Stimulated activated CD8-positive, alpha-beta memory T cell treated with anti-CD3 and anti-CD28 coated beads, Interleukin-12 subunit alpha, Interleukin-12 subunit beta, amount 100 ng/mL, for 24 hours (primary cell): ENCODE data around the gene GATA3.

ENCODE experiments used
- DNase-seq: peaks from one replicate; pipeline ENCODE4 v3.0.0-alpha.2; 2020; ENCODE audit errors: extremely low read depth

Gene GATA3

GRCh38 chr10:8037941-8038894 lies 16.3 kb upstream of the GATA3 start:
- DNase-seq = no peak

GRCh38 chr10:8039321-8039881 lies 15.1 kb upstream of the GATA3 start:
- DNase-seq = no peak

- DNase-seq = no peak
These were observed 13.8 kb upstream of the GATA3 start for GRCh38 chr10:8040651-8041050.

- DNase-seq = no peak
These were observed 13.1 kb upstream of the GATA3 start for GRCh38 chr10:8041284-8041991.

GRCh38 chr10:8041992-8042720 lies 12.3 kb upstream of the GATA3 start:
- DNase-seq = no peak

DNA sequence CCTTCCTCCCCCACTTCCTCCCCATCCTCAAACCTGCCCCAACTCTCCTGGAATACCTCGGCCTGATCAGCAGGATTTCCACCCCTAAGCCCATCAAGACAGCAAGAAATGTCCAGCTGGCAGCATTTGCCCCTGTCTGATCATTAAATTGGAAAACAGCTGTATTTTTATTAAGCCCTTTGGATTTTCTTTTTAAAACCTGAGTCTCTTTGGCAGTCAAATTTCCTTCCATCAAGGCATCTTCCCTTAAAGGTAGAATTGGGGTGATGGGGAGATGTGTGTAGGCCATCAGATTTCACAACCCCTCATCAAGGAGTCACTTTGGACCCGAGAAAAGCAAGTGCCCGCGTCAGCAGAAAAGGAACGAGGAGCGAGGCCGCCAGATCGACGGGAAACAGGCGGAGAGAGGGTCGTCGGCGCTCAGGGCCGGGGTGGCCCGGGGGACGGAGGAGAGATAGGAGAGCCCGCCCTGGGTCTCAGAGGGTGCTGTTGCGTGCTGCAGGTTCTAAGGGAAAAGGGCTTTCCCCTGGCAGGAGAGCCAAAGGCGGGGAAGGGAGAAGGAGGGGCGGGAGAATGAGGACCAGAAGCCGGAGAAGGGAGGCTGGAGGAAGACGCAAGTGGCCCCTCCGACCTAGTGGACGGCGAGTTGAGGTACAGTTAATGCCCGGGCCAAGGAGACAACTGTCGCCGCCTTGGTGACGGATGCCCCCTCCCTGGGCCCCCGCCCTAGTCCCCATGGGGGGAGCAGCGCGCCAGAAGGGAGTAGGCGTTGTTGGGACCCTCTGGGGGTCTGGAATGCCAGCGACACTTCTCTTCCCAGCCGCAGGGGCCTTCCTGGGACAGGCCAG lies 11.5 kb upstream of the GATA3 start:
- DNase-seq = no peak

DNA sequence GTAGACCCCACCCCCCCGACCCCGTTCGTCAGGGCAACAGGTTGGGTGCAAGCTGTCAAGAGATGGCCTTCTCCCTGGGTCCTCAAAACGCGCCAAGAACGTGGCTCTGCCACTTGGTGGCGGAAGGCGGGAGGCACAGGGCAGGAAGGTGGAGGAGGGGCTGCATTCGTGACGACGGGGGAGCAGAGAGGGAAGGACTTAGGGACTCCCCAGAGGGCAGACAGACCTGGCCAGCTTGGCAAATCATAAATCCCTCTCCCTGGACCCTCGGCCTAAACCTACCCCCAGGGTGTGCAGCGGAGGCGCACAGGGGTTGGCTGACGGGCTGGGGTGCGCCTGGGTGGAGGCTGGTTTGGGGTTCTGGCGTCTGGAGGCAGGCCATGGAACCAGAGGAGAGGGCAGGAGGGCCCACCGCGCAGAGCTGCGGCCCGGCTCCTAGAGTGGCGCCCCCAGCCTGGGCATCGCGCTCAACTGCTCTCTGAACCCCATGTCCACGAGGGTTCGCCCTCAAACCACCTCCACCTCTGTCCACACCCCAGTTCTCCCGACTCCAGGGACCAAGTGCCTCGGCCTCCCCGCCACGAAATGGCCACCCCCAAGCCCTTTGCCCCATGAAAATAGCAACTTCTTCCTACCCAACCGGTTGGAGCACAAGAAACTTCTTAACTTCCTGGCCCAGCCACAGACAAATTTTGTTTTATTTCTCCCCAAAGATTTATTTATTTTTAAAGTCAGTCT lies 10.8 kb upstream of the GATA3 start:
- no peak for DNase-seq

DNA sequence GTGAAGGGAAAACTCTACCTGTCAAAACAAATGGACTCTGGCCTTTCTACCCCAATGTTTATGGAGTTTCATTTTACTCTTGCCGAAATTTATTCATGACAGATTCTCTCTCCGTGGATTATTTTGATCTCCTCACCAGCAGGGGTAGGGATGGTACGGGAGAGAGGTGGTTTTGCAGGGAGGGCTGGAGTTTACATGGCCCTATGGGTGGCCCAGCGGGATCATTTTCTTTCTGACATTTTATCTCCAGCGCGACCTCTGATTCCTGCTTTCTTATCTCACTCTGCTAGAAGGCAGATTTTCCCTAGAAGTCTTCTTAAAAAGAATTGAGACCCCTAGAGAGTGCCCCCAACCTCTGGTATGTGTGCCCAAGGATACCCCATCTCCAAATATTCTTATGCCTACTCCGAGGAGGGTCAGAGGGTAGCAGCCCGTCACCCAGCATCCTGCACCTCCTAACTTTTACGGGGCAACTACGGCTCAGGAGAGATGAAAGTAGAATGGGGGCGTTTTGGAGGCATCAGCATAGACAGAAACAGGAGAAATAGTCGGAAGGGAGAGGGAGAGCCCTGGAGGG lies 10.1 kb upstream of the GATA3 start:
- DNase-seq = no peak

DNA sequence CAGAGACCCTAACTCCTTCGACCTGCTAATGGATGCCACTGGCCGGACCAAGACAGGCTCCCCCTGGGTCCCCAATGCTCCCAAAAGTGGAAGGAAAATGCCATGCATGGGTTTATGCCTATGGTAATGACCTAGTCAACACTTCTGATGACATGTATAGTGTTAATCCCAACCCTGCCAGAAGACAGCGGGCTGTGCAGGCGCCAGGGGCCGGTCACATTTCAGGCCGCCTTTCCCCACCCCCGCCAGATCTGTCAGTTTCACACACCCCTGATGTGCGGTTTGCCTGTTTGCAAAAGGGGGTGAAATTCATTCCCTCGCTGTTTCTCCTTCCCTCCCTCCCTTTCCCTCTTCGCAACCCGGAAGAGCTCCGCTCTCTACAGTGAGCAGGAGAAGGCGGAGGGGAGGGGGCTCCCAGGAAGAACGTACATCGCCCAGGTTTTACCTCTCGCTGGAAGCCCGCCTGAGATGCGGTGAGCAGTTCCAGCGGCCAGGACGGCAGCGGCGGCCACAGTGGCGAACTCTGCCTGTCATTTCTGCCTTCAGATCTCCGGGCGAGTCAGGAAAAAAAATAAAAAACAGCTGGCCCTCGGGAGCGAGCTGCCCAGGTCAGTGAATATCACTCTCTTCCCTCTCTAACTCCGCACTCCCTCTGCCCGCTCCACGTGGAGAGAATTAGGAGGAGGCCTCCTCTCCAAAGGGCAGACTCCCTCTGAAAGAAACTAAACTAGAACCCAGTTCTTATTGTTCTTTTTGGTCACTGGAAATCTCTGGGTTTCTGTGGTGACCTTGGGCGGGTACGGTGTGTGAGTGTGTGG lies 9.4 kb upstream of the GATA3 start:
- no peak for DNase-seq

DNA sequence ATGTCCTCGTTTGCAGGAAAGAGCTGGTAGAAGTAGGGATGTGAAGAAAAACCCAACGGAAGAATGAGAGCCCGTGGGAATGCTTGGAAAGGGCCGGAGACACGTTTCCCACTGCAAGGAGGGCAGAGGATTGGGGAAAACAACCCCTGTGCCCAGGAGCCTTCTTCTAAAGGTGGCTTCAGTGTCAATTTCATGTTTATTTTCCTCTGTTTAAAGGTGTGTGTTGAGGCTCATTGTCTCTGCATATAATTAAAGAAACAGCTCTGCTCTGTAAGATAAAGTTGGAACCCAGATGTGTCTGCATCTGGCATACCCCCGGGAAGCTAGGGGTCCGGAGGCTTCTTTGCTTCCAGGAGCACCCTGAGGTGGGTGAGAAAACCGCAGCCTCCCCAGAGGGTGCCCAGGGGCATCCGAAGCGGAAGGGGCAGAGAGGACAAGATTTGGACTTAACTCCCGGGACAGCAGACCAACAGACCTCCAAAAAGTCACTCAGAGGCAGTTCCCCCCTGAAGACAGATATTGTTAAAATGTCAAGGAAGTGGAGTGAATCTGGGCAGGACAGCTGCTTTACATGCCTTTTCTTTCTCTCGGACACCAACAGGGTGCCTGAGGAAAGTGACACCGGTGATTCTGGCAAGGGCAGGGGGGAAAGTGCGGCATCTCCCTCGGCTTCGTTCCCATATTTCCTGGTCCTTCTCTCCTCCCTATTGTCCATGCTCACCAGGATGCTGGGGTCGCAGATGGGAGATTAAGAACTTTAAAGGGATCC lies 8.6 kb upstream of the GATA3 start:
- no peak for DNase-seq

- DNase-seq = no peak
These were observed 6.8 kb upstream of the GATA3 start for GRCh38 chr10:8047452-8048280.

DNA sequence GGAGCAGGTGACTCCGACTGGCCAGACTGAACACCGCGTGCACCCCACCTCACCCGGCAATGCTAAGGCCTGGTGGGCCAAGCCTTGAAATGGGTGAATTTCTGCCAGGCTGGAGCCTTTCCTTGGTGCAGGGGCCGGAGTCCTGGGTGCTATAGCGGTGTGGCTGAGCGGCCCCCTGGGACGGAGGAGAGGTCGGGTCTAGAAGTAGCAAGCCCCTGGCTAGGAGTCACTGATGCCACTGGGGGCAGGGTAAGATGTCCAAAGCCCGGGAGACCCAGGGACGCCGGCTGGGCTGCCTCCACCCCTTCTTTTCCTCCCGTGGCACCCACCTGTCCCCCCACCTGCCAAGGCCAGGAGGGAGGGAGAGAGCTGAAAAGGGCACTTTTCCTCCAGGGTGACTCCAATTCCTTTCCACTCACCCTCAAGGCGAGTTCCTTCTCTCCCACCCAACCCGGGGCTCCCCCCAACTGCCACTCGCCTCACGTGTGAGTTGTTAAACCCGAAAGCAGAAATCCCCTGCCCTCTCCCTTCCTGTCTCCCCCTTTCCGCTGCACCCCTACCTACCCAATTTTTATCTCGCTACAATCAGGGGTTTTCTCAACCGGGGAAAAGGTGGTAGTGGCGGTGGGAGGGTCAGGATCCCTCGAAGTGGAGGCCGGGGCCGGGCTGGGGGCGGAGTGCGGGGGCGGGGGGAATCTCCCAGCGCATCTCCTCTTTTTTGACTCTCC lies 6.0 kb upstream of the GATA3 start:
- no peak for DNase-seq

- no peak for DNase-seq
These were observed 5.2 kb upstream of the GATA3 start for GRCh38 chr10:8049045-8049864.

GRCh38 chr10:8049865-8050555 lies 4.5 kb upstream of the GATA3 start:
- DNase-seq = no peak

- DNase-seq = no peak
These were observed 3.9 kb upstream of the GATA3 start for GRCh38 chr10:8050556-8051108.
